Osteocyte (in vitro differentiated cells): ENCODE data around the gene CDH11. TPM values are rescaled to one million over a fixed set of nuclear protein-coding genes. Genes with fewer than 3 reads are reported as not detected.

Experiments
- DNase-seq: peaks from one replicate; pipeline ENCODE4 v3.0.0; 2021; ENCODE audit warnings: mixed read lengths; ENCODE audit not compliant: unreplicated experiment; ENCODE audit errors: extremely low spot score
- H3K27ac Mint-ChIP-seq: one replicate; pipeline ENCODE4 v1.8.0; 2021; ENCODE audit warnings: mild to moderate bottlenecking, mixed read lengths; ENCODE audit not compliant: unreplicated experiment
- H3K27me3 Mint-ChIP-seq: one replicate; pipeline ENCODE4 v1.8.0; 2021; ENCODE audit warnings: mixed read lengths; ENCODE audit not compliant: unreplicated experiment
- H3K36me3 Mint-ChIP-seq: one replicate; pipeline ENCODE4 v1.8.0; 2021; ENCODE audit warnings: mixed read lengths; ENCODE audit not compliant: unreplicated experiment
- H3K4me1 Mint-ChIP-seq: one replicate; pipeline ENCODE4 v1.8.0; 2021; ENCODE audit warnings: mixed read lengths; ENCODE audit not compliant: unreplicated experiment
- H3K4me3 Mint-ChIP-seq: one replicate; pipeline ENCODE4 v1.8.0; 2021; ENCODE audit warnings: mild to moderate bottlenecking, moderate library complexity, mixed read lengths; ENCODE audit not compliant: unreplicated experiment
- H3K9me3 Mint-ChIP-seq: one replicate; pipeline ENCODE4 v1.8.0; 2021; ENCODE audit warnings: mixed read lengths; ENCODE audit not compliant: unreplicated experiment
- total RNA-seq: library from RNA; stranded (reverse); gene quantifications from 2 replicates; pipeline ENCODE4 v1.2.1, GENCODE V29; 2021
- TF ChIP-seq, protein P1 (sequence below): fragments of 200-600 bp; sonication (generic); IDR thresholded peaks from 2 replicates; pipeline ENCODE4 v1.5.0; 2021; ENCODE audit warnings: antibody characterized with exemption, mild to moderate bottlenecking, moderate library complexity

CDH11 gene
- total RNA-seq, 1 donor from 2014 or later: 560 TPM

DNA sequence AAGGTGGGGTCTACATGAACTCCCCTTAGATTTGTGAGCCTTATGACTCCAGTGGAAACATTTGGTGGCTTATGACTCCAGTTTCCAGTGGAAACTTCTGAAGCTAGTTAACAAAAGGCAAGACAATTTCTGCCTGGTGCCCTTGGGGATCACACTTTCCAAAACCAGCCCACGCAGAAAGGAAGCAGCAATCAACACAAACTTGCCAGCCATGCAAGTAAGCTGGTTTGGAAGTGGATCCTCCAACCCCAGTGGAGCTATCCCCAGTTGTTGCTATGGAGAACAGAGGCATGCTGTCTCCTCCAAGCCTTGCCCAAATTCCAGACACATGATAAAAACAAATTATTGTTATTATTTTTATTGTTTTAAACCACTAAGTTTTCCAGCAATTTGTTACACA, 130.9 kb downstream of the CDH11 start:
- Mint-ChIP-seq H3K36me3 (peaks cover 88% of the 10 kb centered on the region), H3K4me3 (no peak overlapping the region), H3K27me3 (no peaks in the 10 kb centered on the region), H3K4me1 (peaks cover 15% of the 10 kb centered on the region), H3K27ac (no peak overlapping the region), H3K9me3 (peaks cover 5% of the 10 kb centered on the region)
- TF ChIP-seq, protein P1, sequence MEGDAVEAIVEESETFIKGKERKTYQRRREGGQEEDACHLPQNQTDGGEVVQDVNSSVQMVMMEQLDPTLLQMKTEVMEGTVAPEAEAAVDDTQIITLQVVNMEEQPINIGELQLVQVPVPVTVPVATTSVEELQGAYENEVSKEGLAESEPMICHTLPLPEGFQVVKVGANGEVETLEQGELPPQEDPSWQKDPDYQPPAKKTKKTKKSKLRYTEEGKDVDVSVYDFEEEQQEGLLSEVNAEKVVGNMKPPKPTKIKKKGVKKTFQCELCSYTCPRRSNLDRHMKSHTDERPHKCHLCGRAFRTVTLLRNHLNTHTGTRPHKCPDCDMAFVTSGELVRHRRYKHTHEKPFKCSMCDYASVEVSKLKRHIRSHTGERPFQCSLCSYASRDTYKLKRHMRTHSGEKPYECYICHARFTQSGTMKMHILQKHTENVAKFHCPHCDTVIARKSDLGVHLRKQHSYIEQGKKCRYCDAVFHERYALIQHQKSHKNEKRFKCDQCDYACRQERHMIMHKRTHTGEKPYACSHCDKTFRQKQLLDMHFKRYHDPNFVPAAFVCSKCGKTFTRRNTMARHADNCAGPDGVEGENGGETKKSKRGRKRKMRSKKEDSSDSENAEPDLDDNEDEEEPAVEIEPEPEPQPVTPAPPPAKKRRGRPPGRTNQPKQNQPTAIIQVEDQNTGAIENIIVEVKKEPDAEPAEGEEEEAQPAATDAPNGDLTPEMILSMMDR: no peak
- no peak for DNase-seq

GRCh38 chr16:64990101-64990500, 131.8 kb downstream of the CDH11 start:
- Mint-ChIP-seq H3K4me1 (peaks cover 15% of the 10 kb centered on the region), H3K27me3 (no peaks in the 10 kb centered on the region), H3K4me3 (no peak overlapping the region), H3K9me3 (no peaks in the 10 kb centered on the region), H3K27ac (no peak overlapping the region), H3K36me3 (peaks cover 85% of the 10 kb centered on the region)
- TF ChIP-seq, protein P1: no peak
- DNase-seq: no peak

DNA sequence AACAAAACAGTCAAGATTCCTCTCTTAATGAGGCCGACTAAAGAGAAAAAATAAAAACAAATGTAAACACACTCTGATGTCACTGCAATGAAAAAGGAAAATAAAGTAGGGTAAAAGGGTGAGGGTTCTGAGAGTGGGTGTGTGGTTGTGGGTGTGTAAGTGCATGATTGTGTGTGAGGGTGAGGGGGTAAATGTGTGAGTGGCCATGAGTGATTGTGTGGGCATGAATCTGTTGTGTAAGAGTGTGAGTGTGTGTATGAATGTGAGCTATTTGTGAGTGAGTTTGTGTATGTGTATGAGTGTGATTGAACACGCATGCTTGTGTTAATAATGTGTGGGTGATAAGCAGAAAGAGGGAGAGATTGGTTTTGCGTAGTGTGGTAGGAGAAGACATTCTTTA, 132.8 kb downstream of the CDH11 start:
- no peaks in the 10 kb centered on the region for H3K9me3 Mint-ChIP-seq
- TF ChIP-seq, protein P1: no peak
- DNase-seq: no peak
- H3K27me3 Mint-ChIP-seq: no peaks in the 10 kb centered on the region
- H3K36me3 Mint-ChIP-seq: peaks cover 86% of the 10 kb centered on the region
- peaks cover 21% of the 10 kb centered on the region for H3K4me1 Mint-ChIP-seq
- peak overlapping the region; percentile 19 for H3K27ac Mint-ChIP-seq
- H3K4me3 Mint-ChIP-seq: no peak overlapping the region

DNA sequence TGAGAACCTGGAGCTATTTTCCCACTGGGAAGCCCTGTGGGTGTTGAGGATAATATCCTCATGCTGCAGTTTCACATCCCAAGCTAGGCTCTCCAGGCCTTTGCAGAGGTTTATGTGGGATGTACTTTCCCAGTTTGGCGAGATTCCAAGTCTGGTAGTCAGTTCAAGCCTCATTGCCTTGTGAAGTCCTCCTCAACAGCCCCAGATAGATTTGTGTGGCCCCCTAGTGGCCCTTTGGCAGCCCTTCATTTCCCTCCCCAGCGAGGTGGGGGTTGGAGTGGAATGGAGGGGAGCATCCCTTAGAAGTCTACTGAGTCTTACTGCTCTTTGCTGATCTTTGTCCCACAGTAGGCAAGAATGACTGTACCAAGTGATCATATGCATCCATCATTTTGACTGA, 137.9 kb downstream of the CDH11 start:
- TF ChIP-seq, protein P1: peak; percentile 82
- Mint-ChIP-seq H3K27ac (peak overlapping the region; percentile 61), H3K4me1 (peaks cover 32% of the 10 kb centered on the region), H3K4me3 (no peak overlapping the region), H3K9me3 (peaks cover 7% of the 10 kb centered on the region), H3K36me3 (peaks cover 68% of the 10 kb centered on the region), H3K27me3 (no peaks in the 10 kb centered on the region)
- DNase-seq: peak; percentile 86

- DNase-seq: no peak
- H3K36me3 Mint-ChIP-seq: peaks cover 67% of the 10 kb centered on the region
- TF ChIP-seq, protein P1: no peak
- H3K9me3 Mint-ChIP-seq: peaks cover 7% of the 10 kb centered on the region
- no peaks in the 10 kb centered on the region for H3K27me3 Mint-ChIP-seq
- peaks cover 32% of the 10 kb centered on the region for H3K4me1 Mint-ChIP-seq
- no peak overlapping the region for H3K4me3 Mint-ChIP-seq
- H3K27ac Mint-ChIP-seq: peak overlapping the region; percentile 61
Observed at GRCh38 chr16:64983231-64983630, 138.6 kb downstream of the CDH11 start.
